Mononuclear cell (primary cell): ENCODE data around the gene ZSWIM9. TPM values are rescaled to one million over a fixed set of nuclear protein-coding genes. Genes with fewer than 3 reads are reported as not detected.

ENCODE experiments used
- H3K27me3 ChIP-seq: 2 replicates; pipeline ENCODE4 v1.6.0; 2011; ENCODE audit warnings: low read length, control low read depth; ENCODE audit not compliant: insufficient read depth
- H3K4me1 ChIP-seq: 2 replicates; pipeline ENCODE4 v1.5.1; 2011; ENCODE audit warnings: mild to moderate bottlenecking, low read length, control low read depth; ENCODE audit not compliant: insufficient read depth
- H3K4me3 ChIP-seq: 2 replicates; pipeline ENCODE4 v1.5.1; 2011; ENCODE audit warnings: mild to moderate bottlenecking, low read length, moderate library complexity
- H3K9me3 ChIP-seq: 2 replicates; pipeline ENCODE4 v1.5.1; 2011; ENCODE audit warnings: low read depth, mild to moderate bottlenecking, control low read depth, low read length
- total RNA-seq: library from RNA; depleted of rRNA; stranded (reverse); fragments of >200 nt; gene quantifications from one replicate; pipeline ENCODE4 v1.2.3, GENCODE V29; 2012

The ZSWIM9 gene
- total RNA-seq, 1 donor = 0.73 TPM

DNA sequence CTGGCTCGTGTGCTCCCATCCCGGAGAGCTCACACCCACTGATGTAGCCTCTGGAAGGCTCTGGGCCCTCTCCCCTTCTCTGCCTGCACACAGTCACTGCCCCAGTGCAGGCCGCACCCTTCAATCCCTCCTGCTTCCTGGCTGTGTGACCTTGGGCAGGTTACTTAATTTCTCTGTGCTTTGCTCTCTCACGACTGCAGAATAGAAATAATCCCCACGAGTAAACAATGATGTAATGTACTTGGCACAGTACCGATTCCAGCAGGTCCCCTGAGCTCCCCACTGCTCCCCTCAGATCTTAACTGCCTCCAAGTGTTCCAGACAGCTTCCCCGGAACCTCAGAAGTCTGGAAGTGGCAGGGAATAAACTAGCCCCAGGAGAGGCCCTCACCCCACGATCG, 16.5 kb upstream of the ZSWIM9 start:
- no peaks in the 10 kb centered on the region for H3K9me3 ChIP-seq
- H3K4me3 ChIP-seq = no peak overlapping the region
- H3K4me1 ChIP-seq = no peaks in the 10 kb centered on the region
- no peaks in the 10 kb centered on the region for H3K27me3 ChIP-seq

- H3K4me3 ChIP-seq = no peak overlapping the region
- no peaks in the 10 kb centered on the region for H3K27me3 ChIP-seq
- no peaks in the 10 kb centered on the region for H3K4me1 ChIP-seq
Observed at GRCh38 chr19:48158210-48158790, 12.2 kb upstream of the ZSWIM9 start.

DNA sequence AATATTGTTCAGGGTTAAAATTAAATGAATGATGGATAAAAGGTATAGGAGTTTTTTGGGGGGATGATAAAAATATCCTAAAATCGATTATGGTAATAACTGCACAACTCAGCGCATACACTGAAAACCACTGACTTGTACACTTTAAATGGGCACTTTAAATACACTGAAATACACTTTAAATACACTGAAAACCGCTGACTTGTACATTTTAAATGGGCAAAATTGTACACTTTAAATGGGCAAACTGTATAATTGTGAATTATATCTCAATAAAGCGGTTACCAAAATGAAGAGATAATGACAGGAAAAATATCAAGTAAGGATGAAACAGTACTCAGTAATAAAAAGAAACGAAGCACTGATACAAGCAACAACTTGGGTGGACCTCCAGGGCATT, 1.8 kb upstream of the ZSWIM9 start:
- peaks cover 16% of the 10 kb centered on the region for H3K4me1 ChIP-seq
- no peaks in the 10 kb centered on the region for H3K27me3 ChIP-seq
- no peaks in the 10 kb centered on the region for H3K9me3 ChIP-seq
- H3K4me3 ChIP-seq = no peak overlapping the region

More at GRCh38 chr19:48158210-48158790, 12.2 kb upstream of the ZSWIM9 start:
- H3K9me3 ChIP-seq = no peaks in the 10 kb centered on the region

DNA sequence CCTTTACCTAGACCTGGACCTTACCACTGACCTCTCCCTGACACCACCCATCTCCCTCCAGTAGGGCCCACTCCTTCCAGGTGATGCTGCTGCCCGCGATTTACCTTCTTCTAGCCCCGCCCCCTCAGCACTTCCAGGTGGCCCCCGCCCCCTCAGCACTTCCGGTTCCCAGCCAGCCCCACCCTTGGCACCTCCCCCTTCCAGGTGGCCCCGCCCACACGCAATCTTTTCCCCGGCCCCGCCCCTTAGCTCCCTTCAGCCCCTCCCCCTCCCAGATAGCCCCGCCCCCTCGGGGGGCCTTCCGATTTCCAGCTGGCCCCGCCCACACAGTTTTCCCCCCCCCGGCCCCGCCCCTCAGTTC, 922 bp upstream of the ZSWIM9 start:
- H3K9me3 ChIP-seq = no peaks in the 10 kb centered on the region
- H3K4me1 ChIP-seq = peaks cover 16% of the 10 kb centered on the region
- peak overlapping the region; percentile 78 for H3K4me3 ChIP-seq
- no peaks in the 10 kb centered on the region for H3K27me3 ChIP-seq

GRCh38 chr19:48170817-48171347, 402 bp downstream of the ZSWIM9 start:
- no peaks in the 10 kb centered on the region for H3K9me3 ChIP-seq
- H3K27me3 ChIP-seq = no peaks in the 10 kb centered on the region
- peaks cover 16% of the 10 kb centered on the region for H3K4me1 ChIP-seq
- H3K4me3 ChIP-seq = peak overlapping the region; percentile 78

- H3K4me1 ChIP-seq = peaks cover 16% of the 10 kb centered on the region
- no peak overlapping the region for H3K4me3 ChIP-seq
- H3K27me3 ChIP-seq = no peaks in the 10 kb centered on the region
- H3K9me3 ChIP-seq = no peaks in the 10 kb centered on the region
Observed at GRCh38 chr19:48171710-48172109, 1.2 kb downstream of the ZSWIM9 start.

- Histone ChIP-seq H3K4me1 (peaks cover 9% of the 10 kb centered on the region), H3K4me3 (no peak overlapping the region), H3K27me3 (no peaks in the 10 kb centered on the region), H3K9me3 (no peaks in the 10 kb centered on the region)
Observed at GRCh38 chr19:48174445-48175030, 4.1 kb downstream of the ZSWIM9 start.

- Histone ChIP-seq H3K4me1 (peaks cover 9% of the 10 kb centered on the region), H3K9me3 (no peaks in the 10 kb centered on the region), H3K4me3 (no peak overlapping the region), H3K27me3 (no peaks in the 10 kb centered on the region)
Observed at GRCh38 chr19:48175578-48175977, 5.1 kb downstream of the ZSWIM9 start.

GRCh38 chr19:48176226-48176625, 5.7 kb downstream of the ZSWIM9 start:
- Histone ChIP-seq H3K4me3 (no peak overlapping the region), H3K4me1 (peaks cover 4% of the 10 kb centered on the region), H3K27me3 (no peaks in the 10 kb centered on the region), H3K9me3 (peaks cover under 1% of the 10 kb centered on the region)

DNA sequence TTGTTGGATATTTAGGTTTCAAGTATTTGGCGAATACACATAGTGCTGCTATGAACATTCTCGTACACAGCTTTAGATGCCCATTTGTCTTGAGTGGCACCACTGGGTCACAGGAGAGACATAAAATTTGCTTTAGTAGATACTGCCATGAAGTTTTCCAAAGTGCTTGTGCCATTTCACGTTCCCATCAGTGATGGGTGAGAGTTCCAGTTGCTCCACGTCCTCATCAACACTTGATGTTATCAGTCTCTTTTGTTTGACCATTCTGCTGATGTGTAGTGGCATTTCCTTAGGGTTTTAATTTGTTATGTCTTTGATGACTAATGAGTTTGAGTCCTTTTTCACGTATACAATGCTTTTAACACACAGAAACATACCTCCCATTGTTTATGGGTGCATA, 11.0 kb downstream of the ZSWIM9 start:
- Histone ChIP-seq H3K4me3 (no peak overlapping the region), H3K27me3 (no peaks in the 10 kb centered on the region), H3K4me1 (no peaks in the 10 kb centered on the region), H3K9me3 (peaks cover 9% of the 10 kb centered on the region)

GRCh38 chr19:48182434-48182833, 12.0 kb downstream of the ZSWIM9 start:
- no peaks in the 10 kb centered on the region for H3K27me3 ChIP-seq
- no peak overlapping the region for H3K4me3 ChIP-seq
- H3K4me1 ChIP-seq = no peaks in the 10 kb centered on the region
- peaks cover 9% of the 10 kb centered on the region for H3K9me3 ChIP-seq

- H3K4me1 ChIP-seq = no peaks in the 10 kb centered on the region
- H3K27me3 ChIP-seq = no peaks in the 10 kb centered on the region
- no peak overlapping the region for H3K4me3 ChIP-seq
- H3K9me3 ChIP-seq = peaks cover 9% of the 10 kb centered on the region
Observed at GRCh38 chr19:48183356-48183755, 12.9 kb downstream of the ZSWIM9 start.

GRCh38 chr19:48186015-48186414, 15.5 kb downstream of the ZSWIM9 start:
- Histone ChIP-seq H3K4me3 (no peak overlapping the region), H3K27me3 (no peaks in the 10 kb centered on the region), H3K9me3 (peaks cover 9% of the 10 kb centered on the region), H3K4me1 (no peaks in the 10 kb centered on the region)

GRCh38 chr19:48186541-48186991, 16.1 kb downstream of the ZSWIM9 start:
- H3K4me1 ChIP-seq = no peaks in the 10 kb centered on the region
- H3K27me3 ChIP-seq = no peaks in the 10 kb centered on the region
- H3K9me3 ChIP-seq = peaks cover 5% of the 10 kb centered on the region
- no peak overlapping the region for H3K4me3 ChIP-seq

DNA sequence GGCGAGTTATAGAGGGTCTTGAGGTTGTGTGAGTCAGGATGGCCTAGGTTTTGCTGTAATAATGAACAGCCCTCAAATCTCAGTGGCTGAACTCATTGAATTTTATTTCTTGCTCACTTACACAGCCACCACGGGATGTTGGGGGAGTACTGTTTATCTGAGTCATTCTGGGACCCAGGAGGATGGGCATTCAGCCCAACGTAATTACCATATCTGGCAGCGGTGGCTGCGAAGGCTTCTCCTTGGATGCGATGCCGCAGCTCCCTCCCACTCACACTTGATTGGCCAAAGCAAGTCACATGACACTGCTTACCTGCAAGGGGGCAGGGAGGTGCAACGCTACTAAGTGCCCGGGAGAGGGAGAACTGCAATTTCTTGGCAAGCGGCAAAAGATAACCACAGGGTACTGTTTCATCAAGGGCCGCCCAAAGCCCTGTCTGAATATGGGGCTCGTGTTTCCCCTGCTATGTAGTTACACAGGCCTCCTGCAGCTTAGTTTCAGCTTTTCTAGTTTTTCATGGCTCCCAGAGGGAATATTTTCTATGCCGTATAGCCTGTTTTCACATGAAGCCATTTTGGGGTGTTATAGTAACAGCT, 19.9 kb downstream of the ZSWIM9 start:
- no peaks in the 10 kb centered on the region for H3K4me1 ChIP-seq
- no peaks in the 10 kb centered on the region for H3K9me3 ChIP-seq
- H3K4me3 ChIP-seq = no peak overlapping the region
- no peaks in the 10 kb centered on the region for H3K27me3 ChIP-seq

DNA sequence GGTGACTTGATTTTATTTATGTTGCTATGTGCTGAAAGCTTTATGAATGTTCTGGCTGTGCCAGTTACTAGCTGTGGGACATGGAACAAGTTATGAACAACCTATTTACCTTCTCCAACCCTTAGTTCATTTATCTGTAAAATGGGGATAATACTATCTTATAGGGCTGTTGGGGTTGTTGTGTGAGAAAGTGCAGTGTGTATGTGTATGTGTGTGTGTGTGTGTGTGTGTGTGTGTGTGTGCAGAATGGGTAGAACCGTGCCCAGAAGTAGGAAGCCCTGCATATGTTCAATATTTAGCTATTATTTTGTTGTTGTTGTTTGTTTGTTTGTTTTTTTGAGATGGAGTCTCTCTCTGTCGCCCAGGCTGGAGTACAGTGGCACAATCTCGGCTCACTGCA, 20.4 kb downstream of the ZSWIM9 start:
- no peaks in the 10 kb centered on the region for H3K9me3 ChIP-seq
- no peaks in the 10 kb centered on the region for H3K27me3 ChIP-seq
- no peak overlapping the region for H3K4me3 ChIP-seq
- H3K4me1 ChIP-seq = no peaks in the 10 kb centered on the region
